HepG2 (cell line): ENCODE results near the gene HSCB.

Source experiments
- ATF7 ChIP-seq, 2 experiments: fragments of 450-650 bp in 1 of 2; sonication (generic) in 1 of 2; formaldehyde crosslinking in 1 of 2; IDR thresholded peaks; 2 replicates each; pipeline versions ENCODE4 v1.4.0 to v1.6.1; 2016 to 2020; ENCODE audit warnings: antibody characterized with exemption in 1 of 2, mild to moderate bottlenecking in 1 of 2, missing genetic modification reagents in 1 of 2
- BHLHE40 ChIP-seq: IDR thresholded peaks from 2 replicates; pipeline ENCODE4 v1.6.1; 2011; ENCODE audit warnings: low read length, improper control_type of control experiment
- HCFC1 ChIP-seq: fragments of 150-350 bp; IDR thresholded peaks from 2 replicates; pipeline ENCODE4 v1.6.1; 2014; ENCODE audit warnings: low read depth, low read length
- IRX3 ChIP-seq: sonication (generic); formaldehyde crosslinking; IDR thresholded peaks from 2 replicates; pipeline ENCODE4 v1.8.1; 2023; ENCODE audit warnings: mild to moderate bottlenecking, low read depth, missing genetic modification reagents, borderline replicate concordance
- NFRKB ChIP-seq: fragments of 450-650 bp; IDR thresholded peaks from 2 replicates; pipeline ENCODE4 v1.6.1; 2017
- POLR2A ChIP-seq, 2 experiments: IDR thresholded peaks; 2 replicates each; pipeline ENCODE4 v1.6.1; 2011; ENCODE audit warnings: low read depth in 2 of 2, low read length in 2 of 2, mild to moderate bottlenecking in 1 of 2, moderate library complexity in 1 of 2; ENCODE audit not compliant: insufficient read depth in 1 of 2
- TCF7 ChIP-seq: sonication (generic); IDR thresholded peaks from 2 replicates; pipeline ENCODE4 v1.6.1; 2016; ENCODE audit warnings: antibody characterized with exemption, low read depth
- ZNF747 ChIP-seq: sonication (generic); formaldehyde crosslinking; IDR thresholded peaks from 2 replicates; pipeline ENCODE4 v1.8.1; 2023; ENCODE audit warnings: missing genetic modification reagents, mild to moderate bottlenecking, borderline replicate concordance
- TF ChIP-seq, protein P1 (sequence below): fragments of 450-650 bp; IDR thresholded peaks from 2 replicates; pipeline ENCODE4 v1.6.1; 2017; ENCODE audit warnings: mild to moderate bottlenecking
- TF ChIP-seq, protein P2 (sequence below), 2 experiments: sonication (generic) in 1 of 2; formaldehyde crosslinking in 1 of 2; IDR thresholded peaks; 2 replicates each; pipeline versions ENCODE4 v1.5.1 to v1.6.1; 2011 to 2020; ENCODE audit warnings: borderline replicate concordance in 1 of 2, low read depth in 1 of 2, low read length in 1 of 2, mild to moderate bottlenecking in 1 of 2, missing genetic modification reagents in 1 of 2, moderate library complexity in 1 of 2
- TF ChIP-seq, protein P3 (sequence below): sonication (generic); formaldehyde crosslinking; conservative IDR thresholded peaks from 2 replicates; pipeline ENCODE4 v1.4.0; 2020; ENCODE audit warnings: missing genetic modification reagents
- TF ChIP-seq, protein P4 (sequence below): sonication (generic); formaldehyde crosslinking; IDR thresholded peaks from 2 replicates; pipeline ENCODE4 v1.4.0; 2020; ENCODE audit warnings: missing genetic modification reagents, borderline replicate concordance
- TF ChIP-seq, protein P5 (sequence below): sonication (generic); formaldehyde crosslinking; IDR thresholded peaks from 2 replicates; pipeline ENCODE4 v1.8.0; 2022; ENCODE audit warnings: low read depth, missing genetic modification reagents
- TF ChIP-seq, protein P6 (sequence below): sonication (generic); formaldehyde crosslinking; IDR thresholded peaks from 2 replicates; pipeline ENCODE4 v1.4.0; 2020; ENCODE audit warnings: missing genetic modification reagents

DNA sequence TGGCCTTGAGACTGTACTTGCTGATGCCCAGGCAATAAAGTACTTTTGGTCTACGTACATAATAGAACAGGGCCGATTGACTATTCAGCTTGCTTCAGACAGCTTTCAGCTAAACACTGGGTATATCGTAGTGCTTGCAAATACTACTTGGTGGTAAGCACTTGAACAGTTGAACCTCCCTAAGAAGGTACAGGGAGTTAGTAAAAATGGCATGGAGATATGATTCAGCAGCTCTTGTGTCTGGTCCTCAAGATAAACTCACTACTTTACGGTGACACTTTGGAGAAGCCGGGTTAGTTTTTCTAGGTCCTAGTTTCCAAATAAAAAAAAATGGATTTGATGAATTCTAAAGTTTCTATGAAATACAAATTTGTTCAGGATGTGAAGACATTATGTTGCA lies 38.0 kb downstream of the HSCB start:
- TF ChIP-seq TCF7 (no peak), ZNF747 (CRISPR knock-in tag) (no peak), ATF7 (IDR thresholded peaks at IDR 0.05) (no peak), ATF7 (CRISPR knock-in tag; IDR thresholded peaks at IDR 0.05) (no peak), HCFC1 (no peak), IRX3 (CRISPR knock-in tag) (no peak), BHLHE40 (no peak), NFRKB (no peak), POLR2A (IDR thresholded peaks at IDR 0.05; ENCODE audit: insufficient read depth in 1 of 2, low read depth in 2 of 2, low read length in 2 of 2) (no peak)
- TF ChIP-seq, protein P1, sequence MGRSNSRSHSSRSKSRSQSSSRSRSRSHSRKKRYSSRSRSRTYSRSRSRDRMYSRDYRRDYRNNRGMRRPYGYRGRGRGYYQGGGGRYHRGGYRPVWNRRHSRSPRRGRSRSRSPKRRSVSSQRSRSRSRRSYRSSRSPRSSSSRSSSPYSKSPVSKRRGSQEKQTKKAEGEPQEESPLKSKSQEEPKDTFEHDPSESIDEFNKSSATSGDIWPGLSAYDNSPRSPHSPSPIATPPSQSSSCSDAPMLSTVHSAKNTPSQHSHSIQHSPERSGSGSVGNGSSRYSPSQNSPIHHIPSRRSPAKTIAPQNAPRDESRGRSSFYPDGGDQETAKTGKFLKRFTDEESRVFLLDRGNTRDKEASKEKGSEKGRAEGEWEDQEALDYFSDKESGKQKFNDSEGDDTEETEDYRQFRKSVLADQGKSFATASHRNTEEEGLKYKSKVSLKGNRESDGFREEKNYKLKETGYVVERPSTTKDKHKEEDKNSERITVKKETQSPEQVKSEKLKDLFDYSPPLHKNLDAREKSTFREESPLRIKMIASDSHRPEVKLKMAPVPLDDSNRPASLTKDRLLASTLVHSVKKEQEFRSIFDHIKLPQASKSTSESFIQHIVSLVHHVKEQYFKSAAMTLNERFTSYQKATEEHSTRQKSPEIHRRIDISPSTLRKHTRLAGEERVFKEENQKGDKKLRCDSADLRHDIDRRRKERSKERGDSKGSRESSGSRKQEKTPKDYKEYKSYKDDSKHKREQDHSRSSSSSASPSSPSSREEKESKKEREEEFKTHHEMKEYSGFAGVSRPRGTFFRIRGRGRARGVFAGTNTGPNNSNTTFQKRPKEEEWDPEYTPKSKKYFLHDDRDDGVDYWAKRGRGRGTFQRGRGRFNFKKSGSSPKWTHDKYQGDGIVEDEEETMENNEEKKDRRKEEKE: no peak
- TF ChIP-seq, protein P2, sequence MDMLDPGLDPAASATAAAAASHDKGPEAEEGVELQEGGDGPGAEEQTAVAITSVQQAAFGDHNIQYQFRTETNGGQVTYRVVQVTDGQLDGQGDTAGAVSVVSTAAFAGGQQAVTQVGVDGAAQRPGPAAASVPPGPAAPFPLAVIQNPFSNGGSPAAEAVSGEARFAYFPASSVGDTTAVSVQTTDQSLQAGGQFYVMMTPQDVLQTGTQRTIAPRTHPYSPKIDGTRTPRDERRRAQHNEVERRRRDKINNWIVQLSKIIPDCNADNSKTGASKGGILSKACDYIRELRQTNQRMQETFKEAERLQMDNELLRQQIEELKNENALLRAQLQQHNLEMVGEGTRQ (IDR thresholded peaks at IDR 0.05; ENCODE audit: low read depth, low read length): no peak
- TF ChIP-seq, protein P2 (CRISPR knock-in tag; IDR thresholded peaks at IDR 0.05; ENCODE audit: borderline replicate concordance): no peak
- TF ChIP-seq, protein P3, sequence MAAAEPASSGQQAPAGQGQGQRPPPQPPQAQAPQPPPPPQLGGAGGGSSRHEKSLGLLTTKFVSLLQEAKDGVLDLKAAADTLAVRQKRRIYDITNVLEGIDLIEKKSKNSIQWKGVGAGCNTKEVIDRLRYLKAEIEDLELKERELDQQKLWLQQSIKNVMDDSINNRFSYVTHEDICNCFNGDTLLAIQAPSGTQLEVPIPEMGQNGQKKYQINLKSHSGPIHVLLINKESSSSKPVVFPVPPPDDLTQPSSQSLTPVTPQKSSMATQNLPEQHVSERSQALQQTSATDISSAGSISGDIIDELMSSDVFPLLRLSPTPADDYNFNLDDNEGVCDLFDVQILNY (CRISPR knock-in tag): no peak
- TF ChIP-seq, protein P4, sequence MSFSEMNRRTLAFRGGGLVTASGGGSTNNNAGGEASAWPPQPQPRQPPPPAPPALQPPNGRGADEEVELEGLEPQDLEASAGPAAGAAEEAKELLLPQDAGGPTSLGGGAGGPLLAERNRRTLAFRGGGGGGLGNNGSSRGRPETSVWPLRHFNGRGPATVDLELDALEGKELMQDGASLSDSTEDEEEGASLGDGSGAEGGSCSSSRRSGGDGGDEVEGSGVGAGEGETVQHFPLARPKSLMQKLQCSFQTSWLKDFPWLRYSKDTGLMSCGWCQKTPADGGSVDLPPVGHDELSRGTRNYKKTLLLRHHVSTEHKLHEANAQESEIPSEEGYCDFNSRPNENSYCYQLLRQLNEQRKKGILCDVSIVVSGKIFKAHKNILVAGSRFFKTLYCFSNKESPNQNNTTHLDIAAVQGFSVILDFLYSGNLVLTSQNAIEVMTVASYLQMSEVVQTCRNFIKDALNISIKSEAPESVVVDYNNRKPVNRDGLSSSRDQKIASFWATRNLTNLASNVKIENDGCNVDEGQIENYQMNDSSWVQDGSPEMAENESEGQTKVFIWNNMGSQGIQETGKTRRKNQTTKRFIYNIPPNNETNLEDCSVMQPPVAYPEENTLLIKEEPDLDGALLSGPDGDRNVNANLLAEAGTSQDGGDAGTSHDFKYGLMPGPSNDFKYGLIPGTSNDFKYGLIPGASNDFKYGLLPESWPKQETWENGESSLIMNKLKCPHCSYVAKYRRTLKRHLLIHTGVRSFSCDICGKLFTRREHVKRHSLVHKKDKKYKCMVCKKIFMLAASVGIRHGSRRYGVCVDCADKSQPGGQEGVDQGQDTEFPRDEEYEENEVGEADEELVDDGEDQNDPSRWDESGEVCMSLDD (CRISPR knock-in tag): no peak
- TF ChIP-seq, protein P5, sequence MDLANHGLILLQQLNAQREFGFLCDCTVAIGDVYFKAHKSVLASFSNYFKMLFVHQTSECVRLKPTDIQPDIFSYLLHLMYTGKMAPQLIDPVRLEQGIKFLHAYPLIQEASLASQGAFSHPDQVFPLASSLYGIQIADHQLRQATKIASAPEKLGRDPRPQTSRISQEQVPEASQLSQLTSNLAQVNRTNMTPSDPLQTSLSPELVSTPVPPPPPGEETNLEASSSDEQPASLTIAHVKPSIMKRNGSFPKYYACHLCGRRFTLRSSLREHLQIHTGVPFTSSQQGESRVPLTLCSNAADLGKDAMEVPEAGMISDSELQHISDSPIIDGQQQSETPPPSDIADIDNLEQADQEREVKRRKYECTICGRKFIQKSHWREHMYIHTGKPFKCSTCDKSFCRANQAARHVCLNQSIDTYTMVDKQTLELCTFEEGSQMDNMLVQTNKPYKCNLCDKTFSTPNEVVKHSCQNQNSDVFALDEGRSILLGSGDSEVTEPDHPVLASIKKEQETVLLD: no peak
- TF ChIP-seq, protein P6, sequence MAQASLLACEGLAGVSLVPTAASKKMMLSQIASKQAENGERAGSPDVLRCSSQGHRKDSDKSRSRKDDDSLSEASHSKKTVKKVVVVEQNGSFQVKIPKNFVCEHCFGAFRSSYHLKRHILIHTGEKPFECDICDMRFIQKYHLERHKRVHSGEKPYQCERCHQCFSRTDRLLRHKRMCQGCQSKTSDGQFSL (CRISPR knock-in tag): no peak
